ENCODE data around the gene GPR17.

GPR17 gene

DNA sequence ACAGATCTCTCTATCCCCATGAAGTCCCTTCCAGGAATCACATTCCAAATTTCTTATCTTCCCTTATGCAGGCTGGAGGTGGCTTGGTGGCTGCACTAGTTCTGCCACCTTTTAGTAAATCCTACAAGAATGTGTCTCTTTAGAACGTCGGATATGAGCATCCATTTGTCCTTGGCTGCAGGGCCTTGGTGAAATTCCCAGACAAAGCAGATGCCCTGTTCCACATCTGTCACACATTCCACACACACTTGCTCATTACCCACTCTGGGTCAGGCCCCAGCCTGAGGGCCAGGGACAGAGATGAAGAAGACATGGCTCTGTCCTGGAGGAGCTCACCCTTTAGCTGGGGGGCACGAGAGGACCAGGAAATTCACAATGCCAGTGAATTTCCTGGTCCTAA lies 31.2 kb upstream of the GPR17 start:
- no peak for DNase-seq

DNA sequence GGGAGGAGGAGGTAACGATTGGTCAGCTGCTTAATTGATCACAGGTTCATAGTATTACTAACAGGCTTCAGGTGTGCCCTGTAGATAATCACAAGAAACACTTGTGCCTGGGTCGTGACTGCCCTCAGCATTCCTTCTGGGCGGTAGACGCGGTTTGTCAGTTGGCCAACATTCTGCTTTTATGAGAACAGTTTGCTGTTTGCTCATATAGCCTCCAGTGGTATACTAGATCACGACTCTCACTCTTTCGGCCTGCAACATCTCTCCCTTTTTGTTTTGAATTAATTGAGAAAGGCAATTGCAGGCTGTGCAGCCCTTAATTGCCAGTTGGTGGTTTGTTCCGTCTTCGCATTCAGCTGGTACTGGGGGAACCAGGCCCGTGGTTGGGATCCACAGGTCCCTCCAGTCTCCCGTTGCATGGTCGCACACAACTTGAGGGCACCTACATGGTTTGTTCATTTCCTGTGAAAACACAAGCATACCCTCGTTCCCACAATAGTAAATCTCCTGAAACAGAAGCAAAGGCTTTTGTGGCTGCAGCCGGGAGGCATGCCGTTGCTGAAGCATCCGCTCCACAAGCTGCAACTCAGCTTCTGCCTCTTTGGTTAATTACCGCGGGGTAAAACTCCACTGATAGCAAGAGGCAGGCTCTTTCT lies 30.3 kb upstream of the GPR17 start:
- DNase-seq, result no peak

DNA sequence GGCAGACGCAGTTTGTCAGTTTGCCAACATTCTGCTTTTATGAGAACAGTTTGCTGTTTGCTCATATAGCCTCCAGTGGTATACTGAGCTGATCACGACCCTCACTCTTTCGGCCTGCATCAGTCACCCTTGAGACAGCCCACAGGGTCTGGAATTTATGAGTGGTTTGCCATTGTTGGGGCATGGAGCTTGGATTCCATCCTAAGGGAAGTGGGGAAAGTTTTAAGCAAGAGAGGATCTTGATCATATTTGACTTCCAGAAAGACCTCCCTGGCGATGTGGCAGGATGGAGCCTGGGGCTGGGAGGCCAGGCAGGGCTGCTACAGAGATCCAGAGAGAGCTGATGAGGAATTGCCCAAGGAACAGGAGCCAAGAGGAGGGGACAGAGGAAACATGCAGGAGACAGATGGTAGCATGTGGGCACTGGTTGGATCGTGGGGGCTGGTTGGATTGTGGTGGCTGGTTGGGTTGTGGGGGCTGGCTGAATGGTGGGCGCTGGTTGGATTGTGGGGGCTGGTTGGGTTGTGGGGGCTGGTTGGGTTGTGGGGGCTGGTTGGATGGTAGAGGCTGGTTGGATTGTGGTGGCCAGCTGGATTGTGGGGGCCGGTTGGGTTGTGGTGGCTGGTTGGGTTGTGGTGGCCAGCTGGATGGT lies 27.3 kb upstream of the GPR17 start:
- DNase-seq, result no peak

DNA sequence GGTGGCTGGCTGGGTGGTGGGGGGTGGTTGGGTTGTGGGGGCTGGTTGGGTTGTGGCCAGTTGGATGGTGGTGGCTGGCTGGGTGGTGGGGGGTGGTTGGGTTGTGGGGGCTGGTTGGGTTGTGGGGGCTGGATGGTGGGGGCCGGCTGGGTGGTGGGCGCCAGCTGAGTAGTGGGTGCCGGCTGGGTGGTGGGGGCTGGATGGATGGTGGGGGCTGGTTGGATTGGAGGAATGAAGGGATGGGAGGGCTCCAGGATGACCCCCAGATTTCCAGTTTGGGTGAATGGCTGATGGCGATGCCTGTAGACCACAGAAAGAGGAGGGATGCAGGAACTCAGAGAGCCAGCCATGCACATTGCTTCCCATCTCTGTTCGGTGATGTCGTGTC lies 26.8 kb upstream of the GPR17 start:
- no peak for DNase-seq

DNA sequence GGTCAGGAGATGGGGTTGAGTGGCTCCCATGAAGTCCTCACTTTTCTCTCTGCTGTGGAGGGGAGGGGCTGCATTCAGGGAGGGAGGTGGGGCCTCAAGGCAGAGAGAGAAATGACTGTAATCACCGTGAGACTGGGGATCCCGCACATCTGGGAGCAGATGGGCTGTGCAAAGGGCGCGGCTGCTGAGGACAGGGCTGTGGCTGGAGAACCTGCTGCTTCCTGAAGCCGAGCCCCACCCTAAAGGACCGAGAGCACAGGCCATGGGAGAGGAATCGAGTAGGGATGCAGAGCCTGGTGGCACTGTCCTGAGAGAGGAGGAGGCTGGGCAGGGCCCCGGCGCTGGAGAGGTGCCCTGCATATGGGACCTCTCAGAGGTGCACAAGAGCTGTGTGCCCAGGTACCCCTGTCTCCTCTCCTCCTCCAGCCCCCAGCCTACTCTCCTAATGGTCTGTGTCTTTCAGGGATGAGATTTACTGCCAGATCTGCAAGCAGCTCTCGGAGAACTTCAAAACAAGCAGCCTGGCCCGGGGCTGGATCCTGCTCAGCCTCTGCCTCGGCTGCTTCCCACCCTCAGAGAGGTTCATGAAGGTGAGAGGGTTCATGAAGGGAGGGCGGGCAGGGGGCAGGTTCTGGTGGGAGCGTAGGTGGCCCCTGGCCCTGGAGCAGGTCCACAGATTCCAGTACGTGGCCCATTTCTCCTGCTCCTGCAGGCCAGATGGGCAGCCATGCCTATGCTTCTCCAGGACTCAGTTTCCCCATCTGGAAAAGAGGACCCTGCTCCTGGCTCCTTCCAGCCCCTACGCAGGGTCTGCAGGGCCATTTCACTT lies 25.9 kb upstream of the GPR17 start:
- DNase-seq, result no peak

DNA sequence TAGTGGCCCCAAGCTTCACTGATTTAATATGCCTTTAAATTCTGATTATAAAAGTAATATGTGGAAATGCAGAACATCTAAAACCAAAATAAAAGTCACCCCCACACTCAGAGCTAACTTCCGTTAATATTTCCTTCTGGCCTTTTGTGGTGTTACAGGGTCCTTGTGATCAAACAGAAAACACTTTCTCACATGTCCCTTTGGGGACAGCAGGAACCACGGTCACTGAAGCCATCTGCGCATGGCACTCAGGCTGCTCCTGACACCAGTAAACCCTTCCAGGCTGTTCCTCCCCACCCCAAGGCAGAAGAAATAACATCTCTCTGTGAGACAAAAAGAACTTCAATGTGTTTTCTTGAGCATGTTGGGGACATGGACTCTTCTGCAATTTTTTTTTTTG lies 25.1 kb upstream of the GPR17 start:
- DNase-seq, result no peak

DNA sequence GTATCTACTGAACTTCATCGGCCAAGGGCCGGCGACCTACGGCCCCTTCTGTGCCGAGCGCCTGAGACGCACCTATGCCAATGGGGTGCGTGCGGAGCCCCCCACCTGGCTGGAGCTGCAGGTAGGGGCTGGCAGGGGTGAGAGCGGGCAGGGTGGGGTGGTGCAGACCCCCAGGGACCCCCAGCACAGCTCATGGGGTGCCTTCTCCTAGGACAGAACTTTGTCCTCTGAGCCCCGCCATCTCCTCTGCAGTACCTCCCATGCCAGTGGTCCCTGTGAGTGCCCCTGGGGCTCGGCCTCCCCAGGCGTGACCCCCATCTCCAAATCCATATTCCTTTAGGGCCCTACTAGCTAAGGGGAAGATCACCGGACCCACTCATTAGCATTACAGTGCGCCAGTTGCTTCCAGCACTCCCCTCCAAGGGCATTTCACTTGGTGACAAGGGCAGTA lies 23.9 kb upstream of the GPR17 start:
- no peak for DNase-seq

DNA sequence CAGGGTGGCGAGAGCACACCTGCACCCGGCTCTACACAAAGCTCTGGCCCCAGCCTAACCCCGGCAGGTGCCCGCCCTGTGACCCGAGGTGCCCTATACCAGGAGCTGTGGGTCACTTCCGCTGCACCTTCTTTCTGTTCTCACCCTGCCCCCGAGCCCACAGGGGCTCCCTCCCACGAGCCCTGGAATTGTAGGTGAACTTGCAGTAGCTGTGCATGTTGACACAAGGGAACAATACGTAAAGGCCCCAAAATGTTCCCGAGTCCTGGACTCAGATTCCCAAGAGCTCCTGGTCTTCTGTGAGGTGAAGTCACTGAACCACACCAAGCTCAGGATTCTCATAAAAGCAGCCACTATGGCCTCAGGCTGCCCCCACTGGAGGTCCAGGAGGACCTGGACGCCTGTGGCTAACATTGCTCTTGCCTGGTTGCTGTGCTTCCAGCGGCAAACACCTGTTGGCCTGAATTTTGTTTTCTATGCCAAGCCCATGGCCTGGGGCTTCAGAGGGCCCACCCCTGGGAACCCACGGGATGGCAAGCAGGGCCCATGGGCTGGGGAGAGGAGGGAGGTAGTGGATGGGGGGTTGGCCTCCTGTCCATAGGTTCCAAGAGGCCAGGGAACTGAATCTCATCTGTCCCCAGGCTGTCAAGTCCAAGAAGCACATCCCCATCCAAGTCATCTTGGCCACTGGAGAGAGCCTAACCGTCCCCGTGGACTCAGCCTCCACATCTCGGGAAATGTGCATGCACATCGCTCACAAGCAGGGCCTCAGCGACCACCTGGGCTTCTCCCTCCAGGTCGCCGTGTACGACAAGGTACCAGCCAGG lies 23.2 kb upstream of the GPR17 start:
- no peak for DNase-seq

DNA sequence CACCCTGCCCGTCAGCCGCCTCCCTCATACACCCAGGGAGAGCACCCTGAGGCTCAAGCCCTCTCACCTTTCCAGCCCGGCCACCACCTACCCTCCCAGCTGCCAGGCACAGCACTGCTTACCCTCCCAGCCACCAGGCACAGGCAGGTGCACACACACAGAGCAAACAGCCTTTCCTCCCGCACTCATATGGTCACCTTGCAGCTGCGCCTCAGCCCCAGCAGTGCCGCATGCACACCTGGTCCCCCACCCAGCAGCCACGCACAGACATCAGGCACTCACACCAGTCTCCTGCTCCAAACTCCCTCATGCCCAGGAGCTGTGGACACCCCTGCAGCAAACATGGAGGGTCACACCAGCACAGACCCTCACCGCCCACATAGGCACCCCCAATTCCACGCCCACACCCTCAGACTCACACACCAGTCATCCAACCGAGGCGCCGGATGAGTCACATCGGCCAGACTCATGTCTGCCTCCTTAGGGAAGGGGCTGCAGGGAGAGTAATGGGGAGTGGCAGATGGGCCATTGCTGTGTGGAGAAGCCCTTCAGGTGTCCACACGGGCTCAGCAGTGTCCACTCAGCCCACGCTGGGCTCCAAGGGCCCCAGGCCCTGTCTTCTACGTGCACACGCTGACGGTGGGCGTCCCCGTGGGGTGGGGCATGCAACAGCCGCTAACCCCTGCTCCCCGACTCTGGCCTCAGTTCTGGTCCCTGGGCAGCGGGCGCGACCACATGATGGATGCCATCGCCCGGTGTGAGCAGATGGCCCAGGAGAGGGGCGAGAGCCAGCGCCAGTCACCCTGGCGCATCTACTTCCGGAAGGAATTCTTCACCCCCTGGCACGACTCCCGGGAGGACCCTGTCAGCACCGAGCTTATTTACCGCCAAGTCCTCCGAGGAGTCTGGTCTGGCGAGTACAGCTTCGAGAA lies 22.3 kb upstream of the GPR17 start:
- peak; percentile 63 for DNase-seq

DNA sequence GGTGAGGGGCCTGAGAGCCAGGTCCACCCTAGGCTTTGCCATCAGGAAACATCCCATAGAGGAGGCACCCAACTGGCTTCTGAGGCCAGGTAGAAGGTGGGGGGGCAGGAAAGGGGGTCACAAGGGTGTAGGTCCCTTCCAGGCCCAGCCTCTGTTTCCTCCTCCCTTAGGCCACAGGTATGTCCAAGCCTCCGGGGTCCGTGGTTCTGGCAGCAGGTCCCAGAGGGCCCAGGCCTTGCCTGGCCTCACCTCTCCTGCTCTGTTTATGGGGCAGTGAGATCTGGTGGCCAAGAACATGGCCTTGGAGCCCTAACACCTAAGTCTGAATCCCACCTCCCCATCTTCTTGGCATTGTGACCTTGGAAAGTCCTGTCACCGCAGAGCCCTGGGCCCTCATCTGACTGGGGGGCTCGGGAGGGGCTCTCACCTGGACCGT lies 21.6 kb upstream of the GPR17 start:
- DNase-seq, result no peak

DNA sequence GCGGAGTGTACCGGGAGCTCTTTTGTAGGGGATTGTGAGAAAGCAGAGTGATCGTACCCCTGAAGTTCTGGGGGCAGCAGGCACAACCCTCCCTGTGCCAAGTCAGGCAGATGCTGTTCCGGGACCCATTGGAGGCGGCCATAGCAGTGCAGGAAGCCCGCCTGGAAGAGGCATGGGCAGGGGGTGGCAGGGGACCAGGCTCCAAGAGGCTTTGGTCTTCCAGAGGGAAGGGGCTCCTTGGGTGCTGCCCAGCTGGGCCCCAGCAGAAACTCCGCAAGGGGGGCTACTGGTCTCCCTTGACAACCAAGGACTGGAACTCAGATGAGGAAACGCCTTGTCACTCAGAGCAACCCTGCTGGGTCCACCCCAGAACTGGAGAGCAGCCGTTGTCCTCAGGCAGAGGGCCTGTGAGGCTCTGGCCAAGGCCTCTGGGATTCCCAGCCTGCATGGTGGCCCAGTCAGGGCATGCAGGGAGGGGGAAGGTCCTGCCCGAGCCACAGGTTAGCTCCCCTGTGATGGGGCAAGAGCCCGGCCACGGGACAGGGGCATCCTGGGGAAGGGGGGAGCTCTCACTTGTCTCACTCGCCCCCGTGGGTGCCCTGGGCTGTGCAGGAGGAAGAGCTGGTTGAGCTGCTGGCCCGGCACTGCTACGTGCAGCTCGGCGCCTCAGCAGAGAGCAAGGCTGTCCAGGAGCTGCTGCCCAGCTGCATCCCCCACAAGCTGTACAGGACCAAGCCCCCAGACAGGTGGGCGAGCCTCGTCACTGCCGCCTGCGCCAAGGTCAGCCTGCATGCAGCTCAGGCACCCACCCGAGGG lies 21.0 kb upstream of the GPR17 start:
- DNase-seq, result no peak

DNA sequence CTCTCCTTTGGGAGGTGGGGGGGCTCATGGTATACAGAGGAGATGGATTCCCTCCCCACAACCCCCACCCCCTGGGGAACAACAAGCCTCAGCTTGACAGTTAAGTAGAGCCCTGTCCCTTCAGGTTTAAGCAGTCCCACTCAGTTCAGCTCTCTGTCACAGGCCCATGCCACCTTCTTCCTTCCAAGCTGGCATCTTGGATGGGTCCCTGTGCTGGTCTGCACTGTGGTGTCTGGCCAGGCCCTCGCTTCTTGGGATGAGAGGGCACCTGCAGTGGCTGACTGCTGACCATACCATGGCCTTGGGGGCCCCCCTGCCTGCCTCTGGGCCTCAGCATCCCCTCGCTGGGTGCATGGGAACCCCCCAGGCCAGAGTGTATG lies 20.4 kb upstream of the GPR17 start:
- DNase-seq, result no peak

DNA sequence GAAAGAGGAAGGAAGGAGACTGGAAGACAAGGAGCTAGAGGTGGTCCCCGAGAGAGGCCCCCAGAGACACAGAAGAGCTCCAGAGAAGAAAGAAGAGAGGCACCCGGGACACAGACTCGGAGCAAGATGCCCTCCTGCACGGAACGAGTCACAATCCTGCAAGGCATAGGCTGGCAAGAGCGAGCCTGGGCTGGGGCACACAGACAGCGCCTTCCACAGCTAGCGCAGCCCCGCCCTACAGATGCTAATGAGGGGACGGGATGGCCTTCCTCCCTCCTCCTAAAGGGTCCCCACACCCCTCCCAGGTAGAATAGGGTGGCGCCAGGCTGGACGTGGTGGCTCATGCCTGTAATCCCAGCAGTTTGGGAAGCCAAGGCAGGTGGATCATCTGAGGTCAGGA lies 19.8 kb upstream of the GPR17 start:
- no peak for DNase-seq

DNA sequence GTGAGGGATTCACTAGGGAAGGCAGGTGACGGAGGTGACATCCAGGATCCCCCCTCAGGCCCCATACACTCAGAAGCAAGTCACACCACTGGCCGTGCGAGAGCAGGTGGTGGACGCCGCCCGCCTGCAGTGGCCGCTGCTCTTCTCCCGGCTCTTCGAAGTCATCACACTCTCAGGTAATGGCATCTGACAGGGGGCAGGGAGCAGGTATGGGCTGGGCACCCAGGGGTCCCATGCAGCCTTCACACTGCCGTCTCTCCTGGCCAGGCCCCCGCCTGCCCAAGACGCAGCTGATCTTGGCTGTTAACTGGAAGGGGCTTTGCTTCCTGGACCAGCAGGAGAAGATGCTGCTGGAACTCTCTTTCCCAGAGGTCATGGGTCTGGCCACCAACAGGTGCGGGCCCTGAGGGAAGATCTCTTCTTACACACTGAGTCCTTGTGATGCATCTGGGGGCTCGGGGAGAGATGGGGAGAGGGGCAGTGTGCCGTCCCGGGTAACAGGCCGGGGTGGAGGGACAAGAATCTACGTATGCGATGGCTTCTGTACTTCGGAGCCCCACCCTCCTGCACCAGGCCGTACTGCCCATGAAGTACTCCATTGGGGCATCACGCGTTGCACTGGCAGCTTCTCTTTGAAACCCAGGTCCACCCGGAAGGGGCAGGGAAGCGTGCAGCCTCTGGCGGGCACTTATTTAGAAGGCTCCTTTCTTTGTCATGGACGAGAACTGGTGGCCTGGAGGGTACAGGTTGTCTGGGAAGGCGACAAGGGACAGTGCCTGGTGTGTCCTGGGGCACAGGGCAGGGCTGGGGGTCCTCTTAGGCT lies 18.8 kb upstream of the GPR17 start:
- DNase-seq, result no peak

DNA sequence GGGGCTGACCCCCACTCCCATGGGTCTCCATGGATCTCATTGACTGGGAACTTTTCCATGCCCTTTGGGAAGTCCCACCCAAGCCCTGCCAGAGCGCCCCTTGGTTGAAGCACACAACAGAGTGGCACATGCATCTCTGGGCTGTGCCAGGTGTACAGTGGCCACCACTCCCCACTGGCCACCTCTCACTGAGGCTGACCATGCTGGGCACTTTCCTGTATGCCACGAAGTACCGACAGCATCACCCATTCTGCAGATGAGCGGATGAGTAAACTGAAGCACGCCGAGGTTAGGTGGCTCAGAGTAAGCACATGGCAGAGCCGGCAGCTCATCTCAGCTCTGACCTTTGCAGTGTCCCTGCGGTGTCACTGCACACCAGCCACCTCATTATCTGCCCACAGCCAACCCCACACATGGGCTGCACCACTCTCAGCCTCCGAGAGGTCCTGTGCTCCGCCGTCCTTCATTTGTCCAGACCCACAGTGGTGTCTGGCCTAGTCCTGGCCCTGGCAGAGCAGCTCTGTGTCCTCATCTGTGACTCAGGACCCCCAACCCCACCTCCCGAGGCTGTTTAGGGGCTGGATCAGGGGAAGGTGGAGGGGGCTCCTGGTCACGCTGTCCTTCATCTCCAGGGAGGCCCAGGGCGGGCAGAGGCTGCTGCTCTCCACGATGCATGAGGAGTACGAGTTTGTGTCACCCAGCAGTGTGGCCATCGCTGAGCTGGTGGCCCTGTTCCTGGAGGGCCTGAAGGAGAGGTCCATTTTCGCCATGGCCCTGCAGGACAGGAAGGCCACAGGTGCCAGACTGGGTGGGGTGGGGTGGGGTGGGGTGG lies 18.0 kb upstream of the GPR17 start:
- no peak for DNase-seq

DNA sequence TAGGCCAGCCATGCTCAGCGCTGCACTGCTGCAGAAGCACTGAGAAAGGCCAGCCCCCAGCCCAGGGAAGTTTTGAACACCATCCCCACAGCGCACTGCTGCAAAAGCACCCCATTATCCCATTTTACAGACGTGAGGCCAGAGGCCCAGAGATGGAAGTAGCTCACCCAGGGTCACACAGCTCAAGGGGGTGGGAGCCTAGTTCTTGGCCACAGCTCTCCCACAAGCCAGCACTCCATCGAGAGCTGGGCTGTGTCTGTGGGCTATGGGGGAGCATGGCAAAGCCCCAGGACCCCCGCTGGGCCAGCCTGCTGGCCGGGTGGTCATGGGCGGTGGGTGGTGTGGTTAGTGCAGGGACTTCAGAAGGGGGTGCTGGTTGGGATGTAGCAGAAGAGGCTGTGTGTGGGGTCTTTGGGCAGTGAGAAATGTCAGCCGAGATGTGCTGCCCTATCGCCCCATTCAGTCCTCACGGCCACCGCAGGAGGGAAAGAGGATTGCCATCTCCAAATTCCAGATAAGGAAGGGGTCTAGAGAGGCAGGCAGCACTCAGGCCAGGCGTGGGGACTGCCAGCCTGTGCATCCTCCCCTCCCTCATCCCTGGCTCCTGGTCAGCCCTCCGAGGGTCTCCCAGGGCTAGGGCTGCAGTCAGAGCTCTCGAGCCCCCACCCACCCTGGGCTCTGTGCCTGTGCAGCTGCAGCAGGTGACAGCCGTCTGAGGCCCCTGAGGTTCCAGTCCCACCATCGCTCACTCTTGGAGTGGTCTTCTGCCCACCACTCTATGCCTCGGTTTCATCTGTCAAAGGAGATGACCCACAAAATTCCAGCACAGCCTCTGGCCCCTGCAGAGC lies 17.0 kb upstream of the GPR17 start:
- DNase-seq, result no peak

DNA sequence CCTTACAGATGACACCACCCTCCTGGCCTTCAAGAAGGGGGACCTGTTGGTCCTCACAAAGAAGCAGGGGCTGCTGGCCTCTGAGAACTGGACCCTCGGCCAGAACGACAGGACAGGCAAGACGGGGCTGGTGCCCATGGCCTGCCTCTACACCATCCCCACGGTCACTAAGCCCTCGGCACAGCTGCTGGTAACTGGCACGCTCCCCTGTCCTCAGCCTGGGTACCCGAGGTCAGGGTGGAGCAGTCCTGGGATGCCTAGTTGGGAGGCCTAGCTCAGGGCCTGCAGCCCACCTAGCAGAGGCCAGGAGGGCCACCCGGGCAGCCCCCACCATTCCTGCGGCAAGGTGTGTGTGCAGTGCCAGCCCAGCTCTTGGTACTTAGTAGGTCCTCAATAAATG lies 16.3 kb upstream of the GPR17 start:
- DNase-seq, result no peak
